ENCODE measurements around the gene NEGR1. TPM values are rescaled to one million over a fixed set of nuclear protein-coding genes. Genes with fewer than 3 reads are reported as not detected.

Gene NEGR1
- total and polyA plus RNA-seq, 2 experiments from 2014 or later: 0.57 to 0.94 TPM

DNA sequence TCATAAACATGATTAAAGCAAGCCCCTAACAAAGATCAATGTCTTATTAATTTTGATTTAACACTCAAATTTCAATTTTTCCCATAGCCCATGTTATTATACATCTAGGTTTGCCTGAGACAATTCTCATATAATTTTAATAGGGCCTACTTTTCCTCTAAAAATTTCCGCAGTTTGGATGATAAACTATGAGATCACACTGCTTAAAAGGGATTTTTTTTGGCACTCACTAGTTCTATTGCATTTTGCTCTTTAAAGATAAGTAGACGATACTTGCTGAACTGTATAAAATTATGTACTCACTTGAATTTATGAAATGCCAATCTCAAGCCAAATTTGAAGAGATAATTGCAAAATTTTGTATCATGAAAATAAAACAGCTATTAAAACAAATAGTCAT is 721.1 kb downstream of the NEGR1 start (continued):
- TF ChIP-seq, protein P1, sequence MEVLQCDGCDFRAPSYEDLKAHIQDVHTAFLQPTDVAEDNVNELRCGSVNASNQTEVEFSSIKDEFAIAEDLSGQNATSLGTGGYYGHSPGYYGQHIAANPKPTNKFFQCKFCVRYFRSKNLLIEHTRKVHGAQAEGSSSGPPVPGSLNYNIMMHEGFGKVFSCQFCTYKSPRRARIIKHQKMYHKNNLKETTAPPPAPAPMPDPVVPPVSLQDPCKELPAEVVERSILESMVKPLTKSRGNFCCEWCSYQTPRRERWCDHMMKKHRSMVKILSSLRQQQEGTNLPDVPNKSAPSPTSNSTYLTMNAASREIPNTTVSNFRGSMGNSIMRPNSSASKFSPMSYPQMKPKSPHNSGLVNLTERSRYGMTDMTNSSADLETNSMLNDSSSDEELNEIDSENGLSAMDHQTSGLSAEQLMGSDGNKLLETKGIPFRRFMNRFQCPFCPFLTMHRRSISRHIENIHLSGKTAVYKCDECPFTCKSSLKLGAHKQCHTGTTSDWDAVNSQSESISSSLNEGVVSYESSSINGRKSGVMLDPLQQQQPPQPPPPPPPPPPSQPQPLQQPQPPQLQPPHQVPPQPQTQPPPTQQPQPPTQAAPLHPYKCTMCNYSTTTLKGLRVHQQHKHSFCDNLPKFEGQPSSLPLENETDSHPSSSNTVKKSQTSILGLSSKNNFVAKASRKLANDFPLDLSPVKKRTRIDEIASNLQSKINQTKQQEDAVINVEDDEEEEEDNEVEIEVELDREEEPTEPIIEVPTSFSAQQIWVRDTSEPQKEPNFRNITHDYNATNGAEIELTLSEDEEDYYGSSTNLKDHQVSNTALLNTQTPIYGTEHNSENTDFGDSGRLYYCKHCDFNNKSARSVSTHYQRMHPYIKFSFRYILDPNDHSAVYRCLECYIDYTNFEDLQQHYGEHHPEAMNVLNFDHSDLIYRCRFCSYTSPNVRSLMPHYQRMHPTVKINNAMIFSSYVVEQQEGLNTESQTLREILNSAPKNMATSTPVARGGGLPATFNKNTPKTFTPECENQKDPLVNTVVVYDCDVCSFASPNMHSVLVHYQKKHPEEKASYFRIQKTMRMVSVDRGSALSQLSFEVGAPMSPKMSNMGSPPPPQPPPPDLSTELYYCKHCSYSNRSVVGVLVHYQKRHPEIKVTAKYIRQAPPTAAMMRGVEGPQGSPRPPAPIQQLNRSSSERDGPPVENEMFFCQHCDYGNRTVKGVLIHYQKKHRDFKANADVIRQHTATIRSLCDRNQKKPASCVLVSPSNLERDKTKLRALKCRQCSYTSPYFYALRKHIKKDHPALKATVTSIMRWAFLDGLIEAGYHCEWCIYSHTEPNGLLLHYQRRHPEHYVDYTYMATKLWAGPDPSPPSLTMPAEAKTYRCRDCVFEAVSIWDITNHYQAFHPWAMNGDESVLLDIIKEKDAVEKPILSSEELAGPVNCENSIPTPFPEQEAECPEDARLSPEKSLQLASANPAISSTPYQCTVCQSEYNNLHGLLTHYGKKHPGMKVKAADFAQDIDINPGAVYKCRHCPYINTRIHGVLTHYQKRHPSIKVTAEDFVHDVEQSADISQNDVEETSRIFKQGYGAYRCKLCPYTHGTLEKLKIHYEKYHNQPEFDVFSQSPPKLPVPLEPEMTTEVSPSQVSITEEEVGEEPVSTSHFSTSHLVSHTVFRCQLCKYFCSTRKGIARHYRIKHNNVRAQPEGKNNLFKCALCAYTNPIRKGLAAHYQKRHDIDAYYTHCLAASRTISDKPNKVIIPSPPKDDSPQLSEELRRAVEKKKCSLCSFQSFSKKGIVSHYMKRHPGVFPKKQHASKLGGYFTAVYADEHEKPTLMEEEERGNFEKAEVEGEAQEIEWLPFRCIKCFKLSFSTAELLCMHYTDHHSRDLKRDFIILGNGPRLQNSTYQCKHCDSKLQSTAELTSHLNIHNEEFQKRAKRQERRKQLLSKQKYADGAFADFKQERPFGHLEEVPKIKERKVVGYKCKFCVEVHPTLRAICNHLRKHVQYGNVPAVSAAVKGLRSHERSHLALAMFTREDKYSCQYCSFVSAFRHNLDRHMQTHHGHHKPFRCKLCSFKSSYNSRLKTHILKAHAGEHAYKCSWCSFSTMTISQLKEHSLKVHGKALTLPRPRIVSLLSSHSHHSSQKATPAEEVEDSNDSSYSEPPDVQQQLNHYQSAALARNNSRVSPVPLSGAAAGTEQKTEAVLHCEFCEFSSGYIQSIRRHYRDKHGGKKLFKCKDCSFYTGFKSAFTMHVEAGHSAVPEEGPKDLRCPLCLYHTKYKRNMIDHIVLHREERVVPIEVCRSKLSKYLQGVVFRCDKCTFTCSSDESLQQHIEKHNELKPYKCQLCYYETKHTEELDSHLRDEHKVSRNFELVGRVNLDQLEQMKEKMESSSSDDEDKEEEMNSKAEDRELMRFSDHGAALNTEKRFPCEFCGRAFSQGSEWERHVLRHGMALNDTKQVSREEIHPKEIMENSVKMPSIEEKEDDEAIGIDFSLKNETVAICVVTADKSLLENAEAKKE (CRISPR knock-in tag; IDR thresholded peaks at IDR 0.05): no peak
- TF ChIP-seq, protein P2, sequence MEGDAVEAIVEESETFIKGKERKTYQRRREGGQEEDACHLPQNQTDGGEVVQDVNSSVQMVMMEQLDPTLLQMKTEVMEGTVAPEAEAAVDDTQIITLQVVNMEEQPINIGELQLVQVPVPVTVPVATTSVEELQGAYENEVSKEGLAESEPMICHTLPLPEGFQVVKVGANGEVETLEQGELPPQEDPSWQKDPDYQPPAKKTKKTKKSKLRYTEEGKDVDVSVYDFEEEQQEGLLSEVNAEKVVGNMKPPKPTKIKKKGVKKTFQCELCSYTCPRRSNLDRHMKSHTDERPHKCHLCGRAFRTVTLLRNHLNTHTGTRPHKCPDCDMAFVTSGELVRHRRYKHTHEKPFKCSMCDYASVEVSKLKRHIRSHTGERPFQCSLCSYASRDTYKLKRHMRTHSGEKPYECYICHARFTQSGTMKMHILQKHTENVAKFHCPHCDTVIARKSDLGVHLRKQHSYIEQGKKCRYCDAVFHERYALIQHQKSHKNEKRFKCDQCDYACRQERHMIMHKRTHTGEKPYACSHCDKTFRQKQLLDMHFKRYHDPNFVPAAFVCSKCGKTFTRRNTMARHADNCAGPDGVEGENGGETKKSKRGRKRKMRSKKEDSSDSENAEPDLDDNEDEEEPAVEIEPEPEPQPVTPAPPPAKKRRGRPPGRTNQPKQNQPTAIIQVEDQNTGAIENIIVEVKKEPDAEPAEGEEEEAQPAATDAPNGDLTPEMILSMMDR (conservative IDR thresholded peaks at IDR 0.05; ENCODE audit: low read depth in 2 of 2): no peak
- TF ChIP-seq, protein P3, sequence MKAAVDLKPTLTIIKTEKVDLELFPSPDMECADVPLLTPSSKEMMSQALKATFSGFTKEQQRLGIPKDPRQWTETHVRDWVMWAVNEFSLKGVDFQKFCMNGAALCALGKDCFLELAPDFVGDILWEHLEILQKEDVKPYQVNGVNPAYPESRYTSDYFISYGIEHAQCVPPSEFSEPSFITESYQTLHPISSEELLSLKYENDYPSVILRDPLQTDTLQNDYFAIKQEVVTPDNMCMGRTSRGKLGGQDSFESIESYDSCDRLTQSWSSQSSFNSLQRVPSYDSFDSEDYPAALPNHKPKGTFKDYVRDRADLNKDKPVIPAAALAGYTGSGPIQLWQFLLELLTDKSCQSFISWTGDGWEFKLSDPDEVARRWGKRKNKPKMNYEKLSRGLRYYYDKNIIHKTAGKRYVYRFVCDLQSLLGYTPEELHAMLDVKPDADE (IDR thresholded peaks at IDR 0.05): no peak
- TF ChIP-seq EZH2phosphoT487 (IDR thresholded peaks at IDR 0.05; ENCODE audit: unreplicated experiment): no peak

DNA sequence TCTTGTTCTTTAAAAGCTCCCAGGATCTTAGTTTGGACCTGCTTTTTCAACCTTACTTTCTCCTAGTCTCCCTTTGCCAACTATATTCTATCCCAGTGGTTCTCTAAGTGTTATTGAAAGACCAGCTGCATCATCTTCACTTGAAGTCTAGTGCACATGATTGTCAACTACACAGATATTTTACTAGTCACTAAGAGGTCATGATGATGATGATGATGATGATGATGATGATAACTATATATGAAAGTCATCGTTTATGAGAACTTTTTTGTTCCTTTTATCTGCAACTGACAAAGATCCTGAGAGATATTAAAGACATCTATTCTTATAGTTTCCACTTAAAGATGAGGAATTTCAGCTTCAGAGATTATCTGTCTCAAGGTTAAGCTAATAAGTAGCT is 722.5 kb downstream of the NEGR1 start:
- Mint-ChIP-seq H3K36me3 (ENCODE audit: low read depth) (no peaks in the 10 kb centered on the region), H3K27me3 (ENCODE audit: insufficient read depth, low read depth, poor library complexity) (peaks cover 4% of the 10 kb centered on the region), H3K27ac (no peak overlapping the region), H3K4me3 (no peak overlapping the region), H3K9me3 (no peaks in the 10 kb centered on the region), H3K4me1 (no peaks in the 10 kb centered on the region)
- Histone ChIP-seq H2AFZ (no peak overlapping the region), H3K27me3 (ENCODE audit: insufficient read depth) (no peaks in the 10 kb centered on the region), H3F3A (replicated peaks; ENCODE audit: low read depth) (no peaks in the 10 kb centered on the region), H4K20me1 (replicated peaks; ENCODE audit: insufficient read depth) (no peaks in the 10 kb centered on the region), H3K79me2 (replicated peaks; ENCODE audit: insufficient read depth) (no peaks in the 10 kb centered on the region), H3K9me2 (ENCODE audit: insufficient read depth) (no peaks in the 10 kb centered on the region), H3K4me1 (ENCODE audit: insufficient read depth) (no peaks in the 10 kb centered on the region), H3K4me2 (no peak overlapping the region), H3K4me3 (no peak overlapping the region), H3K36me3 (ENCODE audit: insufficient read depth) (no peaks in the 10 kb centered on the region), H3K27ac (ENCODE audit: low read depth) (no peak overlapping the region)
- DNase-seq (ENCODE audit: low spot score): no peak
- no peak for ATAC-seq
- TF ChIP-seq, protein P2 (conservative IDR thresholded peaks at IDR 0.05; ENCODE audit: low read depth in 2 of 2): no peak
- no peak for TF ChIP-seq EZH2 (IDR thresholded peaks at IDR 0.05; ENCODE audit: low read depth, unreplicated experiment)

Measured in GM23338 (cell line).